Gastrocnemius medialis (tissue), 4 donors: ENCODE measurements around the gene STUB1.

Experiments used
- CTCF ChIP-seq, 5 experiments: fragments of 450-650 bp in 3 of 5; fragments of 200-600 bp in 2 of 5; sonication (generic) in 2 of 5; IDR thresholded peaks in 4 of 5; conservative IDR thresholded peaks in 1 of 5; 1 replicate in 4 of 5; 2 replicates in 1 of 5; pipeline ENCODE4 v1.5.1; 2016 to 2019; ENCODE audit warnings: antibody characterized with exemption in 5 of 5, mild to moderate bottlenecking in 3 of 5, moderate library complexity in 3 of 5
- POLR2A ChIP-seq, 2 donors: fragments of 450-650 bp; IDR thresholded peaks; one replicate each; pipeline ENCODE4 v1.6.1; 2017; ENCODE audit warnings: antibody characterized with exemption in 2 of 2, mild to moderate bottlenecking in 2 of 2, moderate library complexity in 2 of 2

GRCh38 chr16:657487-657886 lies 22.7 kb upstream of the STUB1 start:
- no peak for TF ChIP-seq CTCF (IDR thresholded peaks at IDR 0.05 in 4 of 5, conservative IDR thresholded peaks at IDR 0.05 in 1 of 5)
- TF ChIP-seq POLR2A (IDR thresholded peaks at IDR 0.05) = no peak
